Measurements from ENCODE around the gene MECR.
"Not testable (repeated sequence)": the region's sequence is repeated elsewhere in the genome, so short reads cannot be mapped to it uniquely, and the experiment has no call there.

Gene MECR

DNA sequence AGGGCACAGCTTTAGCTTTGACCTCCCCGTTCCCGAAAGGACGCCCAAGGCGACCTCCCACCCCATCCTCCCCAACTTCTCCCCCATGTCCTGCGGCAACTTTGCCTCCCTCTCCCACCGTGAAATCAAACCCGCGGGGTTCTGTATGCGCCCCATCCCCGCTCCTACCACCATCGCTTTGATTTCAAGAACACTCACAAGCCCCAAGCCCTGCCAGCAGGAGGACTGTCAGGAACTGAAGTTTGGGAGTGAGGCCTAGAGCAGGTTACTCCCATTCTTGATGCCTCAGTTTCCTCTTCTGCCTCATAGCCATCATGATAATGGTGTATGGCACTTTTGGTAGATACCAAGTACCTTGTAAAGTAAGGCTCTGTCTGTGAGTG, 7.9 kb upstream of the MECR start:
- H3K4me3 ChIP-seq (ENCODE audit: low read depth, low read length): peak overlapping the region; percentile 57
- no peak for DNase-seq (ENCODE audit: low read depth)

DNA sequence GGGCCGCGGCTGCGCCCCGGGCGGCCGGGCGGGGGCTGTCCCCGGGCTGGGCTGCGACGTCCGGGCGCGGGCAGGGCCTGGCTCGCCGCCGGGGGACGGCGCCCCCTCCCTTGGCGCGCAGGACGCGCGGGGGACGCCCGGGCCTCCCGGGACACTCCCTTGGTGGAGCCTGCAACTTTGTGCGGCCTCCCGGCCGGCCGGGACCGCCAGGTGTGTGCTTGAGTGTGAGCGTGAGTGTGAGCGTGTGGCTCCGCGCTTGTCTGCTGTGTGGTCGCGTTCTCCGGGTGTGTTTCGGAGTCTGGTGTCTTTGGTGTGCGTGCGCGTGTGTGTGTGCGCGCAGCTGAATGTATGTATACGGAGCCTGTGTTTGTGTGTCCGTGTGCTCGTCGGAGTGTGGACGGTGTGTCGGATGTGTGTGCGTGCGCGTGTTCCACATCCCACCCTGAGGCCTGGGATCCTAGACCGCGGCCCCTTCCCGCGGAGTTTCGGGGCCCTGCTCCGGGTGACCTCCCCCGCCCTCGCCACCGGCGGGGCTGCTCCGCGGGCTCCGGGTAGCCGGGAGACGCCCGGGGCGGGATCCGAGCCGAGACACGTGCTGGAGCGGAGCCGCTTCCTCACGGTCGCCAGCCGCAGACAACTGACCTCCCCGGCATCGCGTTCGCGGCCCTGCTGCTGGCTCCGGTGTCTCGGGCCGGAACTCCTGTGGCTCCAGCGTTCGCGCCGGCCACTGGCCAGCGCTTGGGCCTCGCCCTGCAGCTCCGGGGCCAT, 7.3 kb upstream of the MECR start:
- H3K4me3 ChIP-seq (ENCODE audit: low read depth, low read length): peak overlapping the region; percentile 57
- no peak for DNase-seq (ENCODE audit: low read depth)

DNA sequence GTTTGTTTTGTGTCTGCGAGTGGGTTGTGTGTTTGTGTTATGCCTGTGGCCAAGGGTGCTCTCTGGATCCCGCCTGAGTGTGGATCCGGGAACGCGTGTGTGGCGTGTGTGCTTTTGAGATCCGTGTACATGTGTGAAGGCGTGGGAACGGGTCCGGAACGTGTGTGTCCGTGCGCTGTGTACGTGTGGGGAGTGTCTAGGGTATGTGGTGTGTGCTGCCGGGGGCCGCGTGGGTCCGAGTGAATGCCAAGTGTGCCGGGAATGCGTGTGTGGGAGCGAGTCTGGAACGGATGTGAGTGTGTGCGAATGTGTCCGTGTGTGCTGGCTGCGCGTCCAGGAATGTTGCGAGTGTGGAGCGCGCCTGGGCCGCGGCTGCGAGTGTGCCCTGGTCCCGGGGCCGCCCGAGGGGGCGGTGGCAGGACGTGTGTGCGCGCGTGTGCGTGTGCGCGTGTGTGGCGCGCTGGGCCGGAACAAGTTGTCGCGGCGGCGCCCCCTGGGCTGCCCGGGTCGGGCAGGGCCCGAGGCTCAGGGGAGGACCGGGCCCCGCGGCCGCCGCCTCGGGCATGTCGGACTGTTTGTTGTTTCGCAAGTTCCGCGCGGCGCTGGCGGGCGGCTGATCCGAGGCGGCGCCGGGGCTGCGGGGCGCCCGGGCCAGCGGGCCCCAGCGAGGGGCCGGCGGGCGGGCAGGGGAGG, 6.5 kb upstream of the MECR start:
- H3K4me3 ChIP-seq (ENCODE audit: low read depth, low read length): peak overlapping the region; percentile 90
- DNase-seq (ENCODE audit: low read depth): no peak

DNA sequence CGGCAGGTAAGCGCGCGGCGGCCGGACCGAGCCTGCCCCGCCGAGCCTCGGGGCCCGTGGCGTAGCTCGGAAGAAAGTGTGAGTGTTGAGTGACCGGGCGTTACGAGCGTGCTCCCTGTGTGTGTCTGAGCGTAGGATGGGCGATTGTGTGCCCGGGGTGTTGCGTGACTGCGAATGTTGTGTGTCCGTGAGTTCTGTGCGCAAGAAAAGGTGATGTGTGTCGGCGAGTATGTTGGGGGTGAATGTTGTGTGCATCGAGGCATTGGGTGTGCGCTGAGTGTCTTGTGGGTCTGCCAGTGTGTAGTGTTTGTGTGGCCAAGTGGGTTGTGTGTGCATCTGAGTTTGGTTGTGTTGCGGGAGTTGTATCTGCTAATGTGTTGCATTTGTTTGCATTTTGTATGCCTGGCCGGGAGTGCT, 6.0 kb upstream of the MECR start:
- H3K4me3 ChIP-seq (ENCODE audit: low read depth, low read length): peak overlapping the region; percentile 90
- DNase-seq (ENCODE audit: low read depth): no peak

DNA sequence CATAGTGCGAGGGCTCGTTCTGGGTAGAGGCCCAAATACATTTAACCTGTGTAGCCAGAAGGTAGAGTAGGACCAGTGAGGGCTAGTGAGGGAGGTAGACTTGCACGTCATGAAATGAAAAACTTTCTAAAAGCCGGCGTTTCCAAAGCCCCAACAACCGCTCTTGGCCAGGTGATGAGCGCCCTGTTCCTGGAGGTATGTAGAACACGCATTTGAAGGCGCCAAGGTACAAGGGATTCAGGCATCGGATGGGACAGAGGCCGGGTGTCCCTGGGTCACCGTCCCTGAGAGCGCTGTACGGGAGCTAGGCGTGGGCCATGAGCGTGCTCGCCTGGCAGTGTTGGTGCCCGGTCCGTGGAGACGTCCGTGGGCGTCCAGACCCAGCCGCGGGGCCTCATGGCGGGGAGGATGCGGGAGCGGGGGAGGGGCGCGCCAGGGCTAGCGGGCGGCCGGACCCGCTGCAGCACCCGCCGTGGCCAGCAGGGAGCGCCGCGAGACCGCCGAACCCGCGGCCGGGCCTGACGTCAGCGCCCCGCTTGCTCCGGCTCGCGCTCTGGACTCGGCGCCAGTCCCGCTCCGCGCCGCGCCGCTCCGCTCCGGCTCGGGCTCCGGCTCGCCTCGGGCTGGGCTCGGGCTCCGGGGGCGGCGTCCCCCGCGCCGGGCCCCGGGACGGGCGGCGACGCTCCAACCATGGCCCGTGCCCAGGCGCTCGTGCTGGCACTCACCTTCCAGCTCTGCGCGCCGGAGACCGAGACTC, 5.4 kb upstream of the MECR start, which contains the start of gene PTPRU:
Gene PTPRU, plus strand, starts transcription at position 568 of the 757 bp plus-strand sequence. Its CDS starts 123 bp downstream, at position 691.
- no peak for DNase-seq (ENCODE audit: low read depth)
- peak within 1 kb of the TSS; percentile 90 for H3K4me3 ChIP-seq (ENCODE audit: low read depth, low read length)

DNA sequence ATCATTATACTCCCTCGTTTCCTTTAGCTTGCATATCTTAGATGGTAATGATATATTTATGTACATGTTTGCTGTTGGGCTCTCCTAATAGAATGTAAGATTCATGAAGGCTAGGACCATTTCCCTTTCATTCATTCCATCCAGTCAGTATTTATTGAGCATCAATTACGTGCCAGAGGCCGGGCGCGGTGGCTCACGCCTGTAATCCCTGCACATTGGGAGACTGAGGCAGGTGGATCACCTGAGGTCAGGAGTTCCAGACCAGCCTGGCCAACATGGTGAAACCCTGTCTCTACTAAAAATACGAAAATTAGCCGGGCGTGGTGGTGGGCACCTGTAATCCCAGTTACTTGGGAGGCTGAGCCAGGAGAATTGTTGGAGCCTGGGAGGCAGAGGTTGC, 4.1 kb upstream of the MECR start:
- DNase-seq (ENCODE audit: low read depth); H3K4me3 ChIP-seq (ENCODE audit: low read depth, low read length): not testable (repeated sequence)

DNA sequence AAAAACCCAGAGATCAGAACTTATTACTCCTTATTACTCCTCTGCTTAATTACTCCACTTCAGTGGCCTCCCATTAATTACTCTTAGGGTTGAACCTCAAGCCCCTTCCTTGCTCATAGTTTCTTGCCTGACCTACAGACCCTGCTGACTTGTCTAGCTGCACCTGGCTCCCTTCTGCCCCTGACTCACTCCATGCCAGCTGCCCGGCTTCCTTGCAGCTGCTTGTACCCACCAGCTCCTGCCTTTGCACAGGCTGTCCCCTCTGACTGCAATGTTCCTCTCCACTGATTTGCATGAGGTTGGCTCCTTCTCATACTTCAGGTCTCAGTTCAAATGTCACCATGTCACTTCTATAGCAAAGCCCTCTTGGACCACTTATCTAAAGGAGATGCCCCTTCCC, 3.7 kb upstream of the MECR start:
- H3K4me3 ChIP-seq (ENCODE audit: low read depth, low read length): no peak overlapping the region
- no peak for DNase-seq (ENCODE audit: low read depth)

DNA sequence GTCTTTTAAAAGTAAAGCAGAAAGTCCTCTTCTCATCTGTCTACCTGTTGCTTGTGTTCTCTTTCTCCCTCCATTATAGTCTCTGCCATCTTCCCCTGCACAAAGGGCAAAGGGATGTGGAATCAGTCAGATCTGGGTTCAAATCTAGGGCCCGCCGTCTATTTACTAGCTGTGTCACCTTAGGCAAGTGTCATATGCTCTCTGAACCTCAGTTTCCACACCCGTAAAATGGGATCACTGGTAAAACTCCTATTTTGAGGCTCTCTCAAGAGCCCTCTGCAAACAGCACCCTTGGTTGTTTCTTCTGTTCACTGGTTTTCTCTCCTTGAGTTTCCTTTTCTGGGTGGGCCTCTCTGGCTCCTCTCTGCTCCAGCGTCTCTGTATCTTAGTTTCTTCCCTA, 3.0 kb upstream of the MECR start:
- no peak overlapping the region for H3K4me3 ChIP-seq (ENCODE audit: low read depth, low read length)
- no peak for DNase-seq (ENCODE audit: low read depth)

DNA sequence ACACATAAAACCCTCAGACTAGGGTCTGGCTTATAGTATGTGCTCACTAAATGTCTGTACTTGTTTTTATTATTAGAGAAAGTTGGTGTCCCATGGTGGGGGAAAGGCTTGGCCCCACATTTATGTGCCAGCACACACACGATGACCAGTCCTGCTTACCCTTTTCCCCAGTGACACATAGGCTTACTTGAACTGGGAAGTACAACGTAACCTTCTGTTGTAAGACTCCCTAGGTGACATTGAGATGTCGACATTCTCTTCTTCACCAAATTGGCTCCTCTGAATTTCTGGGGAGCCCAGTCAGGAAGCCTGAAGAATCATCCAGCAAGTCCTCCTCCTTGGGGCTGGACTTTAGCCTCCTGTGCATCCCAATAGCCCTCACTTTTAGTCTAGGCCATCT, 1.7 kb upstream of the MECR start:
- H3K4me3 ChIP-seq (ENCODE audit: low read depth, low read length): no peak overlapping the region
- DNase-seq (ENCODE audit: low read depth): no peak

DNA sequence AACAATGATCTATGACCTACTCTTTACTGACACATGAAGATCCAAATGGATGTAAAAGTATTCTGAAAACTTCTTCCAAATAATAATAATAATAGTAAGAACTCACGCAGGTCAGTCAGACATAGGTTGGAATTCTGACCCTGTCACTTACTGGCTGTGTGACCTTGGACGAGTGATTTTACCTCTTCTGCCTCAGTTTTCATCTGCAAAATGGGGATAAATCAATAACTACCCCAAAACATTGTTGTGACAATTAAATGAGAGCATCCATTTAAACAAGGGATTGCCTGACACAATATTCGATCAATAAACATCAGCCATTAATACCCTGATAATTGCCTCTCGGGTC, 556 bp downstream of the MECR start:
- H3K4me3 ChIP-seq (ENCODE audit: low read depth, low read length): peak overlapping the region; percentile 87
- no peak for DNase-seq (ENCODE audit: low read depth)

DNA sequence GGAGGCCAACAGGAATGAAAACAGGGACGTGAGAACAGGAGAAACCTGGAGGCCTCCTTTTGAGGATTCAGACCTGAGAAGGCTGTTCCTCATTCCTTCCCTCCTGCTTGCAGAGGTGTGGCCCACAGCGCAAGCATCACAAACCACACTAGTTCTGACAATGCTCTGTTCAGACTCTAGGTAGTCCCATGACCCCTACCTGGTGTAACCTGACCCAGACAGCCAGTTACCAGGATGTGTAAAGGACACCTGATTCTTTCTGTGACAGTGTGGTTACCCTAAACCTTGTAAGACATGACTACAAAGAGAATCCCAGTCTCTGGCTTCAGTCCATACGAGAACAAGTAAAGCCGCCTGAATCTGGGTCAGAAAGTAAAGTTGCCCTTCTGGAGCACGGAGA, 3.2 kb downstream of the MECR start:
- no peak overlapping the region for H3K4me3 ChIP-seq (ENCODE audit: low read depth, low read length)
- no peak for DNase-seq (ENCODE audit: low read depth)

DNA sequence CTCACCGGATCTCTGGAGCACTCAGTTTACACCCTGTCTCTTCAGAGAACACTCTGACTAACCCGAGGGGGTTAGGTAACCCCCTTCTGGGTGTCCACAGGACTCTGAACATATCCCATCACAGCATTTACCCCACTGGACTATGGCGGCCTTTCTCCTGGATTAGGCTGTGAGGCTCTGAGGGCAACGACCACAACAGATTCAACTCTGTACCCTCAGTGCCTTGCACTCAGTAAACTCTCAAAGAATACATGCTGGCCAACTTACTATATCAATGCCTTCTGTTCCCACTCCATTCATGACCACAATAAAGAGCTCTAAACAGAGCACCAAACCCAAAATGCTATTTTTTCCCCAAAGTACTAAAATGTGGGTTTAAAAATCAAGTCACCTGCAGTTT, 5.4 kb downstream of the MECR start:
- DNase-seq (ENCODE audit: low read depth): no peak
- no peak overlapping the region for H3K4me3 ChIP-seq (ENCODE audit: low read depth, low read length)

DNA sequence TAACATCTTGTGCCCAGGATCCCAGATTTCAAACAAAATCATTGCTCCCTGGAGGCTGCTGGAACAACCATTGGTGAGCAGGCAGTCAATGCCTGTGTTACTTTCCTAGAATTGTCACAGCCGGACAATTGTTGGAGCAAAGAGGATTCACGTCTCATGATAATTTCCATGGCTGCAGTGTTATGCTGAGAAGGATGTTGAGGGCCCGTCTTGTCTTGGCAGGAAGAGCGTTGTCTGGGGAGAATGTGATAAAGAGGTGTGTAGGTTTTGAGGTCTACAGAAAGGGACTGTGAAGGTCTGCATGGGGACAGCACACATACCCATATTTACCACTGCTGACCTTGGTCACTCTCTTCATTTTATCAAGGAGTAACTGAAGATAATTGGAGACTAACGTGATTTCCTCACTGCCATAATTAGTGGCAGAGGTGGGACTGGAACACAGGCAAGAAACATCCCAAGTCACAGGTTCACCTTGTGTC, 6.3 kb downstream of the MECR start:
- DNase-seq (ENCODE audit: low read depth): no peak

DNA sequence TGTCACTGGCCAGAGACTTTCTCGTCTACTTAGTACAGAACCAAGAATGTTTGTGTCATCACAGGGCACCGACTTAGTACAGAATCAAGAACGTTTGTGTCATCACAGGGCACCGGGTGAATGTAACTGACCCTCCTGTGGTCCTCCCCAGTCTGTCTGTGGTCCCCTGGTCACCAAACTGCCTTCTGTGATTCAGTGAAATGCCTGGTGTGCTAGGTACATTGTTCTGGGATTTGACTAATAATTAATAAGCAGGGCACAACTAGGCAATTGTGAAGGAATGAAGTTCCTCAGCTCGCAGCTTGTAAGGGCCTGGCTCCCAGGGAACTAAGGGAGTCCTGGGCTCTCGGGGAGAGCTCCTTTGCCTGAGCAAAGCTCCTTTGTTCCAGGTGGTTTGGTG, 7.2 kb downstream of the MECR start:
- DNase-seq (ENCODE audit: low read depth): no peak
- H3K4me3 ChIP-seq (ENCODE audit: low read depth, low read length): no peak overlapping the region

More for the DNA sequence above, 6.3 kb downstream of the MECR start:
- no peak overlapping the region for H3K4me3 ChIP-seq (ENCODE audit: low read depth, low read length)

DNA sequence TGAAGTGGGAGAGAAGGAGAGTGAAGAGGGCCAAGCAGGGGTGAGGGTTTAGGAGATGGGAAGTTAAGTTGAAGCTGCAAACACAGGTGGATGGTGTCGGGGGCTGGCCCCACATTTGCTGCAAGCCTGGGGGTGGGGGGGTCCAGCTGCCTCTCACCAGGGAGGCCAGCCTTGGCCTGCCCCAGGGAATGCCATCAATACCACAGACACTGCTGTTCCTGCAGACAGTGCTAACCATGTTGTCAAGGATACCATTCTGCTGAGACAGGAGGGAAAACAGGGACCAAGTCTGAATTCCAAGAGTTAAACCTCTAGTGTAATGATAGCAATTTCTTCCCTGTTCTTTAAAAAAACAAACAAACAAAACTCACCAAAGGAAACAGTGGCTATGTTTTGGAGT, 8.0 kb downstream of the MECR start:
- H3K4me3 ChIP-seq (ENCODE audit: low read depth, low read length): no peak overlapping the region
- DNase-seq (ENCODE audit: low read depth): no peak

DNA sequence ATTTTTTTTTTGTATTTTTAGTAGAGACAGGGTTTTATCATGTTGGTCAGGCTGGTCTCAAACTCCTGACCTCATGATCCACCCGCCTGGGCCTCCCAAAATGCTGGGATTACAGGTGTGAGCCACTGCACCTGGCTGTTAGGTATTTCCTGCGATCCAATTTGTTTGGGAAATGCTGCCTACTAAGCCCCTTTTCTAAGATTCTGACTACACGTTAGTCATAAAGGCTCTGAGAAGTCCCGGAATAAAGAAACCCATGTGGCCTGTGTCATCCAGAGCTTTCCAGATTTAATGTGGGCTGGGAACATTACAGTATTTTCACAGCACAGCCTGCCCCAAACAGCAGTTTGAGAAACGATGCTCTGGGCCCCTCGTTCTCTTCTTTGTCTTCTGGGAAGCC, 8.5 kb downstream of the MECR start:
- not testable (repeated sequence) for DNase-seq (ENCODE audit: low read depth); H3K4me3 ChIP-seq (ENCODE audit: low read depth, low read length)

DNA sequence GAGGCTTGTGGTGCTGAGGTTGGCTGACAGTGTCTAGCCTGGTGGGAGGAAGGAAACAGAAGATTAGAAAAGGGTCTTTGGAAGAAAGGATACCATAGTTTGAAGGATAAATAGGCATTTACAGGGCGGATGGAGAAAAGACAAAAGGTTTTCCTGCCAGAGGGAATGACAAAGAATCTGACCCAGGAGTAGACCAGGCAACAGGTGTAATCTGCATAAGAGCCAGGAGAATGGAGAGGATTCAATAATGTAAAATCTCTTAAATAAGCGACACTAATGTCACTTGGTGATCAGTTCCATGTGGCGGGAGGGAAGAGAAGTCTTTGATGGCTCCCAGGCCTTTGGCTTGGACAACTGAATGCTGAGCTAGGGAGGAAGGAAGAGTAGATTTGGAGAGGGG, 9.4 kb downstream of the MECR start:
- DNase-seq (ENCODE audit: low read depth): no peak
- H3K4me3 ChIP-seq (ENCODE audit: low read depth, low read length): no peak overlapping the region

DNA sequence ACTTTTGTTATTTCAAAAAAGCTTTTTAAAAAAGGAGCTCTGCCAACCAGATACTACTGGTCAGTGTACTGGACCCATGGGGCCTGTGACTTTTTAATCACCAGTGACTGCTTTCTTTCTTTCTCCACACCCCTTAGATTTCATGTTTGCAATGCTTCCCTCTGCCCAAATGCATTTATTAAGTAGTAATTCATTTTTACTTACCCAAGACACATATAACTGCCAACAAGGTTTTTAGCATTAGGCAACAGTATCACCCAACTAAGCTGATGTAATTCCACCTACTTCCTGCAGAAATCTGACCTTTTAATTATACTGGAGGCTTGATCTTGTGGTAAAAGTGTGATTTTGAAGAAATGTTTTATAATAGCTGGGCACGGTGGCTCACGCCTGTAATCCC, 12.5 kb downstream of the MECR start:
- no peak overlapping the region for H3K4me3 ChIP-seq (ENCODE audit: low read depth, low read length)
- DNase-seq (ENCODE audit: low read depth): no peak

DNA sequence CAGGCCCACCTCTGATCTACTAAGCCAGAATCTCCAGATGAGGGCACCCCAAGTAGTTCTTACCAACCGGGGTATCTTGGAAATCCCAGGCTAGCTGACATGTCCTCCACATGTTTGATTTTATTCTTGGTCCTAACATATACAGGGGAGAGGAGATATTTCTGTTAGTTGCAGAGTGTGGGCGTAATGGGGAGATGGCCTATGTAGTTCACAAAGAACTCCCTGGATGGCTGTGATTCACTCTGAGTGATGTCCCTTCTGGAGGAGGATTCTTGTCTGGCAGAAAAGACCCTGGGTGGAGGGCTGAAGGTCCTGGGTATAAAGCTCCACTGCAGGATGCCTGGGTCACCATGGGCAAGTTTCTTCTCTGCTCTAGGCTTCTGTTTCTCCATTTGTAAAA, 13.1 kb downstream of the MECR start:
- H3K4me3 ChIP-seq (ENCODE audit: low read depth, low read length): no peak overlapping the region
- no peak for DNase-seq (ENCODE audit: low read depth)

DNA sequence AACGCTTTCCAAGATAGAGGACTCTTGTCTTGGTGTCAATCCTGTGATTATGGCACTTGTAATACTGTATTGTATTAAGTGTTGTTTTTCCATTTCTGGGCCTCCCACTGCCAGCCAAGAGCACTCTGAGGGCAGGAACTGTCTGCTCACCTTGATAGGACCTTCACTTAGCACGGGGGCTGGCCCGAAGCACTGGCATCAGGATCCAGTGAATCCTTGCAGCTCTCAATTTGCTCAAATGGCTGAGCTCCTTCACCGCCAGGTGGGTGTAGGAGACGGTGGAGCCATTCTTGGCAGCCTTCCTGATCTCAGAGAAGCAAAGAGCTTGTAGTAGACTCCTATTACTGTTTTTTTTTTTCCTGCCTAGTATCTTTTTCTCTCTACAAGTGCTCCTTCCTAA, 17.7 kb downstream of the MECR start:
- H3K4me3 ChIP-seq (ENCODE audit: low read depth, low read length): no peak overlapping the region
- no peak for DNase-seq (ENCODE audit: low read depth)
